KOPT-K1 (cell line): Measurements from ENCODE around the gene SPOCK1.
"Not testable (repeated sequence)": the region's sequence is repeated elsewhere in the genome, so short reads cannot be mapped to it uniquely, and the experiment has no call there.

Experiments used
- H3K27ac ChIP-seq: fragments of 200-600 bp; sonication (generic); 2 replicates; pipeline ENCODE4 v1.5.1; 2016; ENCODE audit warnings: antibody characterized with exemption, mild to moderate bottlenecking, low read depth, low read length; ENCODE audit not compliant: poor library complexity, severe bottlenecking
- H3K36me3 ChIP-seq: fragments of 200-600 bp; sonication (generic); 2 replicates; pipeline ENCODE4 v1.5.1; 2017; ENCODE audit warnings: antibody characterized with exemption, mild to moderate bottlenecking, low read length, moderate library complexity; ENCODE audit not compliant: insufficient read depth
- H3K9me3 ChIP-seq: fragments of 200-600 bp; sonication (generic); 2 replicates; pipeline ENCODE4 v1.5.1; 2017; ENCODE audit warnings: antibody characterized with exemption, low read length, mild to moderate bottlenecking; ENCODE audit not compliant: insufficient read depth, poor library complexity, severe bottlenecking

SPOCK1 gene

GRCh38 chr5:137501226-137501625 lies 2.1 kb upstream of the SPOCK1 start:
- Histone ChIP-seq H3K27ac (no peak overlapping the region), H3K9me3 (no peaks in the 10 kb centered on the region), H3K36me3 (no peaks in the 10 kb centered on the region)

GRCh38 chr5:137500615-137501225 lies 1.6 kb upstream of the SPOCK1 start:
- Histone ChIP-seq H3K9me3 (no peaks in the 10 kb centered on the region), H3K36me3 (no peaks in the 10 kb centered on the region), H3K27ac (no peak overlapping the region)

DNA sequence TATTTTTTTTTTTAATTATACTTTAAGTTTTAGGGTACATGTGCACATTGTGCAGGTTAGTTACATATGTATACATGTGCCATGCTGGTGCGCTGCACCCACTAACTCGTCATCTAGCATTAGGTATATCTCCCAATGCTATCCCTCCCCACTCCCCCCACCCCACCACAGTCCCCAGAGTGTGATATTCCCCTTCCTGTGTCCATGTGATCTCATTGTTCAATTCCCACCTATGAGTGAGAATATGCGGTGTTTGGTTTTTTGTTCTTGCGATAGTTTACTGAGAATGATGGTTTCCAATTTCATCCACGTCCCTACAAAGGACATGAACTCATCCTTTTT lies 351 bp upstream of the SPOCK1 start:
- H3K27ac ChIP-seq, H3K9me3 ChIP-seq, H3K36me3 ChIP-seq: not testable (repeated sequence)

DNA sequence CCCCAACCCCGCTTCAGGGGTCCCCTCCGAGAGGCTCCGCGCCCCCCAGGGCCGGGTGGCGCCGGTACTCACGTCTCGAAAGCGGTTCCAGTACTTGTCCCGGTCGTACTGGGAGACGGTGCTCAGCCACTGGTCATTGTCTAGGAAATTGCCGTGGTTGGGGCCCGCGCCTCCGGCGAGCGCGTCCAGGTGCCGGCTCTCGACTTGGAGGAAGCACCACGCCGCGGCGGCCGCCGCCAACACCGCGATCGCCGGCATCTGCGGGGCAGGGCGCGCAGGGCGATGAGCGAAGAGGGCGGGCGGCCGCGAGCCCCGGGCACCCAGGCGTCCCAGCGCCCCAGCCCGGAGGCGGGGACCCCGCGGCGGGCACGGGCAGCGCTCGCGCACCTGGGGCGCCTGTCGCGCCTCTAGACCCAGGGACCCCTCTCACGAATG lies 808 bp downstream of the SPOCK1 start:
- no peaks in the 10 kb centered on the region for H3K9me3 ChIP-seq
- H3K36me3 ChIP-seq = no peaks in the 10 kb centered on the region
- H3K27ac ChIP-seq = no peak overlapping the region

DNA sequence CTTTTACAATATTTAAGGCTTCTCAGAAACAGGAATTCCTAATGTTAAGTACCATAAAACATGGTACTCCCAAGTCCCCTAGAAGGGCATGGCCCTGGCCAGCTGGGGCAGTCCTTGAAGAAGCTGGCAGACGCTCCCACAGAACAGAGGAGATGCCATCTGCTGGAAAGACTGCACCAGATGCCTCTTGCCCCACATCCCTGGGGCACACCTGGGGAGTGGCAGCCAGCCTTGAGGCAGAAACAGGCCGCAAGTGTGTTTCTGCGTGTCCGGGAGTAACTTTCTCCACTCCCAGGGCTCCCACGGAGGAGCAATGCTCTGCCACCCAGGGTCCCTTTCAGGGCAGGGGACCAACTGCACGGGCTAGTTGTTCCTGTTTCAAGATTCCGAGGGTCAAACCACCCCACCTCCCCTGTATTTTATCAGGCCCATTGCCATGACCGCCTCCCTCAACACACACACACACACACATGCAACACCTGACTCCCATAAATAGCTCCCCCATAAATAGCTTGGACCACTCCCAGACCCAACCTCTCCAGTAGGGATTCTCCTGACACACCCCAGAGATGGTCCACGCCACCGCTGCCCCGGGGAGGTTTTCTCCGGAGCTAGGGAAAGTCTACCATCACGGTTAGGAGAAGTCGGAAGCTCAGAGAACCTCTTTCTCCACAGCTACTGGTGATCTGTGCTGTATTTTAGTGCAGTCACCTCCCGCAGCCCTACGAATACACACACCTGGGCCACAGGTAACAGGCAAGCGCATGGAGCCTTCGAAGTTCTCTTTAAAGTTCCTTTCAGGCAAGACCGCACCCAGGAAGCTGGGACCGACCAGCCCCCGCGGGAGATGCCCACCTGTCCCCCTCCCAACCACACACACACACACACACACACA lies 1.5 kb downstream of the SPOCK1 start:
- no peak overlapping the region for H3K27ac ChIP-seq

GRCh38 chr5:137496919-137497318 lies 2.2 kb downstream of the SPOCK1 start:
- Histone ChIP-seq H3K36me3 (no peaks in the 10 kb centered on the region), H3K9me3 (no peaks in the 10 kb centered on the region), H3K27ac (no peak overlapping the region)

More for the DNA sequence above, 1.5 kb downstream of the SPOCK1 start:
- Histone ChIP-seq H3K9me3 (no peaks in the 10 kb centered on the region), H3K36me3 (no peaks in the 10 kb centered on the region)

- H3K36me3 ChIP-seq = no peaks in the 10 kb centered on the region
- H3K9me3 ChIP-seq = no peaks in the 10 kb centered on the region
- no peak overlapping the region for H3K27ac ChIP-seq
Measured at GRCh38 chr5:137492331-137492730, 6.8 kb downstream of the SPOCK1 start.

DNA sequence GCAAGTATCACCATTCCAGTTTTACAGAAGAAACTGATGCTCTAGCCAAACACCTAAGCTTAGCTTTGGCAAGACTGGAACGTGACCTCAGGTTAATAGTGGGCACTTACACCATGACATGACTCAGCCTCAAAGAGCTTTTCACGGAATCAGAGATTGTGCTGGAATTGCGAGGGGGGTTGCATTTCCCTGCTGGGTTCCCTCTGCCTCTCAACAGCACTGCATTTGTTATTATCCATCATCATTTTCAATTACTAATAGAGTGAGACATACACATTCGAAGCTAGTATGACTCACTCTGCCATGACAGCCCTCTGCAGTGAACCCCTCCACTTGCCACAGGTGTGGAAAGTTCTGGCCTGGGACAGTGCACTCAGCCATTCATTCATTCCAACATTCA lies 8.0 kb downstream of the SPOCK1 start:
- Histone ChIP-seq H3K27ac (no peak overlapping the region), H3K36me3 (no peaks in the 10 kb centered on the region), H3K9me3 (no peaks in the 10 kb centered on the region)

DNA sequence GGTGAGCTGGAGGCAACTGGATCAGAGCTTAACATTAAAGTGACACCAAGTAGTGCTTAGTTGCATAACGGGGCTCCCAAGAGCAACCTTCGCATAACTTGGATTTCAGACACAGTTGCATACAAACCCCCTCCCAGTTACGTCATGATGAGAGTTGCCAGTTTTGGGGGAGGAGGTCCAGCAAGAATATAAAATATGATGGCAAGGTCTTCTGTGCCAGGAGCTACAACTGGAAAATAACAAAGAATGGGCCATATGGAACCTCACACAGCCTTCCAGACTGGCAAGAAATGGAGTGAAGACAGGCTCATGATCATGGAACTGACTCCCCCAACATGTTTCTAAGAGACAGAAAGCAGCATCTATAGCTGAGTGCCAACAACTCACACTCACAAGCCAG lies 8.5 kb downstream of the SPOCK1 start:
- H3K9me3 ChIP-seq = no peaks in the 10 kb centered on the region
- no peak overlapping the region for H3K27ac ChIP-seq
- no peaks in the 10 kb centered on the region for H3K36me3 ChIP-seq

DNA sequence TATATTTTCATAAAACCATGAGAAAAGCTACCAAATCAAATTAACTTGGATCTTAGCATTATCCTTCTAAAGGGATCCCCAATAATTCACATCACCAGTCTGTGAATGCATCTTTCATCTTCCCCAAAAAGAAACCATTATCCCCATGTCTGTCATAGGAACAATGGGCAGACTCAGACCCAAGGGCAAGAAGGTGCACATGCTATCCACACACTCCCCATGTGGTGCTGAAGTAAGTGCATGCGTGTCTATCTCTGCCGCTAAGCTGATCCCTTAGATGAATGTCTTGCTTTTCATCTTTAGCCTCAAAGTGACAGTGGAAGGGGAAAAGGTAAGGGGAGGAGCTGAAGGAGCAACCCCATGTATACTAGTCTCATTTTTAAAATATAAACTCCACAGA lies 10.2 kb downstream of the SPOCK1 start:
- no peaks in the 10 kb centered on the region for H3K36me3 ChIP-seq
- no peaks in the 10 kb centered on the region for H3K9me3 ChIP-seq
- H3K27ac ChIP-seq = no peak overlapping the region

- Histone ChIP-seq H3K36me3 (no peaks in the 10 kb centered on the region), H3K9me3 (no peaks in the 10 kb centered on the region), H3K27ac (no peak overlapping the region)
Measured at GRCh38 chr5:137488516-137488915, 10.6 kb downstream of the SPOCK1 start.

- H3K9me3 ChIP-seq = no peaks in the 10 kb centered on the region
- H3K36me3 ChIP-seq = no peaks in the 10 kb centered on the region
- H3K27ac ChIP-seq = no peak overlapping the region
Measured at GRCh38 chr5:137487600-137487999, 11.5 kb downstream of the SPOCK1 start.

DNA sequence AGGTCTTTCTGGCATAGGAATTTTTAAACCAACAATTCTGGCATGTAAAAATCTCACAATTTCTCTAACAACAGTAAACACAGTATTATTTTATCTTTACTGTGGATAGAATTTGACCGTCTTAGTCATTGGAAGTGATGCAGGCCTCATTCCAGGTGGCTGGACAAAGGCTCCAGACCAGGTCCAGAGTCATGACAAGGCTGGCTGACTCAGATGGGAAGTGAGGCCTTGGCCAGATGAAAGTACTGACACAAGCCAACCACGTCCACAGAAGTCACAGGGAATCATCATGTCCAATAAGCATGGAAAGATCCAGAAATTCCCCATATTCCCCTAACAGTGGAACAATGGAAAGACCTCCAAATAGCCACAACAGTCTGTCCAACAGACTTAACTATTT lies 12.4 kb downstream of the SPOCK1 start:
- no peaks in the 10 kb centered on the region for H3K9me3 ChIP-seq
- H3K36me3 ChIP-seq = no peaks in the 10 kb centered on the region
- no peak overlapping the region for H3K27ac ChIP-seq

DNA sequence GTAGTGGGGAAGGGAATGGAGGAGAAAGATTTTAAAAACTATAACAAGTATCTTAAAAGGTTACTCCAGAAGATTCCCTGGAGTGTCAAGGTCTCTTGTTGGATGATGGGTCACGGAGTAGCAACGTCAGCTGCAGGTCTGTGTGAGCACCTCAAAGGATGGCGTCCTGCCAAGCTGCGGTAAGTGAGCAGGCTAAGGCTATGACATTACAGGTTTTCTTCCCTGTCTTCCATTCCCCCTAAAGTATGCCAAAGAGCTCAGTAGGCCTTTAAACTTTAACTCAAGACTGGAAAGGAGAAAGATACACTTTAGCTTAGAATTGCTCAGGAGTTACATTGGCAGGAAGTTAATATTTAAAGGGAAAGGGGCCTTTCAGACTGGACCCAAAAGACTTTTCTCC lies 17.5 kb downstream of the SPOCK1 start:
- Histone ChIP-seq H3K27ac (no peak overlapping the region), H3K36me3 (no peaks in the 10 kb centered on the region), H3K9me3 (no peaks in the 10 kb centered on the region)

DNA sequence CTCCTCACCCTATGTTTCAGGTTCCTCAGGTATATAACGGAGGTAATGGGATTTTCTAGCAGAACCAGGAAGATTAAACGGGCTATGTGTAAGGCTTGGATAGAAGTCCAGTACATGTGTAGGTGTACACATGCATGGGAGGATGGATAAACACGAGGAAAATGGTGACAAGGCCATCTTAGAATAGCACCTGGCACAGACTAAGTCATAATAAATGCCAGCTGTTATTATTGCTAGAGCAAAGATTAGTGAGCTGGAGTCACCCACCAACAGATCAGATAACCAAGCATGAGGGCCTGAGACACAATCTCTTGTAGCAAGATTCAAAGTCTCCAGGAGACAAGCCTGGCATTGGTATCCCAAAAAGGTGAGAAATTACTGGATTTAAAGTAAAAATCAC lies 21.1 kb downstream of the SPOCK1 start:
- Histone ChIP-seq H3K36me3 (no peaks in the 10 kb centered on the region), H3K9me3 (no peaks in the 10 kb centered on the region), H3K27ac (no peak overlapping the region)

DNA sequence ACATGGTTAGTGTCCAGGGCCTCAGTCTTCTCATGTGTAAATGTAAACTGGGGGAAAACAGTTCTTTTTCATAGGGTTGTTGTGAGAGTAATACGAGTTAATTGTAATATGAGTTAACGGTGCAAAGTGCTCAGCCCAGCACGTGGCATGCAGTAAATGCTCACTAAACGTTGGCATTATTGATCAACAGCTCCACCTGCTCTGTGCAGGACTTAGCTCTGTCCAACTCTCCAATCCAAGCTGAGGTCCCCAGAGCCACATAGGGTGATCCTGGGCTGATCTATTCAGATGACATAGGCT lies 28.3 kb downstream of the SPOCK1 start:
- Histone ChIP-seq H3K9me3 (no peaks in the 10 kb centered on the region), H3K27ac (no peak overlapping the region), H3K36me3 (no peaks in the 10 kb centered on the region)
